DND-41 (cell line): ENCODE measurements around the gene STMN3.

Experiments
- ATAC-seq: fragments of 200-7000 bp; cut with Tn5 transposase; 3 replicates; pipeline ENCODE4 v1.9.1; 2021; ENCODE audit warnings: low read depth; ENCODE audit not compliant: insufficient read depth
- DNase-seq: peaks from one replicate; pipeline ENCODE4 v3.0.0-alpha.2; 2020
- H2AFZ ChIP-seq: 2 replicates; pipeline ENCODE4 v1.6.0; 2012; ENCODE audit warnings: low read depth, low read length
- H3K27ac ChIP-seq: 2 replicates; pipeline ENCODE4 v1.5.1; 2012; ENCODE audit warnings: low read length, inconsistent platforms
- H3K27me3 ChIP-seq: fragments of 200-600 bp; sonication (generic); 2 replicates; pipeline ENCODE4 v1.6.0; 2012; ENCODE audit warnings: low read length, mild to moderate bottlenecking, inconsistent platforms; ENCODE audit not compliant: insufficient read depth, poor library complexity
- H3K36me3 ChIP-seq: 2 replicates; pipeline ENCODE4 v1.5.1; 2012; ENCODE audit warnings: low read length, inconsistent platforms; ENCODE audit not compliant: insufficient read depth
- H3K4me1 ChIP-seq: 2 replicates; pipeline ENCODE4 v1.5.1; 2012; ENCODE audit warnings: mild to moderate bottlenecking, low read length; ENCODE audit not compliant: insufficient read depth
- H3K4me2 ChIP-seq: 2 replicates; pipeline ENCODE4 v1.6.0; 2012; ENCODE audit warnings: mild to moderate bottlenecking, moderate library complexity, low read length, inconsistent platforms; ENCODE audit not compliant: insufficient read depth
- H3K4me3 ChIP-seq, 2 experiments: fragments of 200-600 bp in 1 of 2; shearing (Covaris generic) in 1 of 2; 2 replicates each; pipeline ENCODE4 v1.5.1; 2012 to 2016; ENCODE audit warnings: inconsistent platforms in 2 of 2, low read length in 2 of 2, mild to moderate bottlenecking in 2 of 2, low read depth in 1 of 2, moderate library complexity in 1 of 2
- H3K79me2 ChIP-seq: 2 replicates; pipeline ENCODE4 v1.6.0; 2012; ENCODE audit warnings: low read length, inconsistent platforms; ENCODE audit not compliant: insufficient read depth
- H3K9ac ChIP-seq: 2 replicates; pipeline ENCODE4 v1.6.0; 2012; ENCODE audit warnings: low read depth, mild to moderate bottlenecking, inconsistent platforms, low read length, moderate library complexity
- H3K9me3 ChIP-seq: 2 replicates; pipeline ENCODE4 v1.5.1; 2012; ENCODE audit warnings: low read length, moderate library complexity, mild to moderate bottlenecking, inconsistent platforms; ENCODE audit not compliant: insufficient read depth, severe bottlenecking
- H4K20me1 ChIP-seq: 2 replicates; pipeline ENCODE4 v1.6.0; 2012; ENCODE audit warnings: low read length; ENCODE audit not compliant: insufficient read depth
- CTCF ChIP-seq: IDR thresholded peaks from 2 replicates; pipeline ENCODE4 v1.5.1; 2012; ENCODE audit warnings: borderline replicate concordance, low read length, moderate library complexity, mild to moderate bottlenecking; ENCODE audit not compliant: poor library complexity, severe bottlenecking; ENCODE audit errors: extremely low read depth
- EZH2 ChIP-seq: IDR thresholded peaks from 3 replicates; pipeline ENCODE4 v1.6.1; 2012; ENCODE audit warnings: borderline replicate concordance, low read depth, mild to moderate bottlenecking, moderate library complexity, low read length, inconsistent platforms; ENCODE audit not compliant: severe bottlenecking

The STMN3 gene

GRCh38 chr20:63640086-63640485, 13.1 kb downstream of the STMN3 start:
- TF ChIP-seq CTCF = no peak
- no peak for TF ChIP-seq EZH2
- H2AFZ ChIP-seq = no peak overlapping the region
- no peaks in the 10 kb centered on the region; the same call in none of the 2 replicates for H3K79me2 ChIP-seq
- peaks cover 11% of the 10 kb centered on the region for H3K36me3 ChIP-seq
- no peaks in the 10 kb centered on the region for H3K9me3 ChIP-seq
- no peak for DNase-seq
- no peak overlapping the region for H3K4me2 ChIP-seq
- peaks cover 26% of the 10 kb centered on the region for H3K4me1 ChIP-seq
- H3K27me3 ChIP-seq = no peaks in the 10 kb centered on the region
- no peak overlapping the region for H3K4me3 ChIP-seq
- H4K20me1 ChIP-seq = peaks cover 20% of the 10 kb centered on the region
- H3K27ac ChIP-seq = no peak overlapping the region
- no peak overlapping the region for H3K9ac ChIP-seq
- no peak for ATAC-seq

- DNase-seq = peak; percentile 57
- Histone ChIP-seq H3K9ac (no peak overlapping the region), H2AFZ (no peak overlapping the region)
Measured at GRCh38 chr20:63639093-63639975, 13.9 kb downstream of the STMN3 start.

GRCh38 chr20:63636752-63637628, 16.2 kb downstream of the STMN3 start:
- peaks cover 11% of the 10 kb centered on the region for H3K36me3 ChIP-seq
- H3K9ac ChIP-seq = no peak overlapping the region
- H4K20me1 ChIP-seq = peaks cover 20% of the 10 kb centered on the region
- DNase-seq = no peak
- H3K4me3 ChIP-seq = no peak overlapping the region
- no peak for ATAC-seq
- peak overlapping the region; percentile 52 for H3K27ac ChIP-seq
- no peaks in the 10 kb centered on the region for H3K9me3 ChIP-seq
- H3K4me1 ChIP-seq = peaks cover 42% of the 10 kb centered on the region
- H3K79me2 ChIP-seq = no peaks in the 10 kb centered on the region
- H2AFZ ChIP-seq = no peak overlapping the region
- peak overlapping the region; percentile 21 for H3K4me2 ChIP-seq
- TF ChIP-seq EZH2 (no peak), CTCF (no peak)
- H3K27me3 ChIP-seq = no peaks in the 10 kb centered on the region

More at GRCh38 chr20:63639093-63639975, 13.9 kb downstream of the STMN3 start:
- H3K36me3 ChIP-seq = peaks cover 11% of the 10 kb centered on the region
- no peak overlapping the region for H3K4me3 ChIP-seq
- 0 out of 2 replicates have a peak overlapping the region, but pooled peaks have one; percentile 26 for H3K27ac ChIP-seq
- peaks cover 34% of the 10 kb centered on the region for H3K4me1 ChIP-seq
- no peaks in the 10 kb centered on the region for H3K9me3 ChIP-seq
- H3K79me2 ChIP-seq = no peaks in the 10 kb centered on the region; the same call in none of the 2 replicates
- TF ChIP-seq CTCF = no peak
- no peak for TF ChIP-seq EZH2
- peak; percentile 34; the same call in 2 of the 3 replicates for ATAC-seq
- no peaks in the 10 kb centered on the region for H3K27me3 ChIP-seq
- H4K20me1 ChIP-seq = peaks cover 20% of the 10 kb centered on the region
- no peak overlapping the region for H3K4me2 ChIP-seq
